Astrocyte (in vitro differentiated cells and primary cell): ENCODE data around the gene LILRA2. TPM values are rescaled to one million over a fixed set of nuclear protein-coding genes. Genes with fewer than 3 reads are reported as not detected.
"Not testable (repeated sequence)": the region's sequence is repeated elsewhere in the genome, so short reads cannot be mapped to it uniquely, and the experiment has no call there.

Experiments
- DNase-seq: peaks from one replicate; pipeline ENCODE4 v3.0.0-alpha.2; 2010; ENCODE audit warnings: low read depth
- FAIRE-seq: peaks from 2 replicates; lab custom pipeline; 2011; peaks lifted over from hg19 to GRCh38; lab: Jason Lieb, UNC
- H2AFZ ChIP-seq: 2 replicates; pipeline ENCODE4 v1.6.0; 2012; ENCODE audit warnings: low read depth, low read length, inconsistent platforms
- H3K27ac ChIP-seq: 2 replicates; pipeline ENCODE4 v1.5.1; 2011; ENCODE audit warnings: low read depth, low read length, inconsistent platforms
- H3K27me3 ChIP-seq: 2 replicates; pipeline ENCODE4 v1.6.0; 2011; ENCODE audit warnings: low read length, inconsistent platforms; ENCODE audit not compliant: insufficient read depth
- H3K36me3 ChIP-seq: 2 replicates; pipeline ENCODE4 v1.5.1; 2011; ENCODE audit warnings: low read length, inconsistent platforms; ENCODE audit not compliant: insufficient read depth
- H3K4me1 ChIP-seq: 2 replicates; pipeline ENCODE4 v1.5.1; 2011; ENCODE audit warnings: low read length, inconsistent platforms; ENCODE audit not compliant: insufficient read depth
- H3K4me2 ChIP-seq: 2 replicates; pipeline ENCODE4 v1.6.0; 2012; ENCODE audit warnings: low read length, inconsistent platforms
- H3K4me3 ChIP-seq: 2 replicates; pipeline ENCODE4 v1.5.1; 2011; ENCODE audit warnings: low read depth, mild to moderate bottlenecking, low read length, inconsistent platforms; ENCODE audit not compliant: insufficient read depth
- H3K79me2 ChIP-seq: 2 replicates; pipeline ENCODE4 v1.6.0; 2012; ENCODE audit warnings: mild to moderate bottlenecking, low read length, inconsistent platforms; ENCODE audit not compliant: insufficient read depth
- H3K9ac ChIP-seq: 2 replicates; pipeline ENCODE4 v1.6.0; 2012; ENCODE audit warnings: mild to moderate bottlenecking, low read length, inconsistent platforms
- H3K9me3 ChIP-seq: 2 replicates; pipeline ENCODE4 v1.5.1; 2012; ENCODE audit warnings: low read depth, mild to moderate bottlenecking, low read length, inconsistent platforms; ENCODE audit not compliant: insufficient read depth
- H4K20me1 ChIP-seq: 2 replicates; pipeline ENCODE4 v1.6.0; 2012; ENCODE audit warnings: low read length, inconsistent platforms; ENCODE audit not compliant: insufficient read depth
- H3K27ac Mint-ChIP-seq: one replicate; pipeline ENCODE4 v1.8.0; 2021; ENCODE audit warnings: mild to moderate bottlenecking, mixed read lengths; ENCODE audit not compliant: unreplicated experiment
- H3K27me3 Mint-ChIP-seq: one replicate; pipeline ENCODE4 v1.8.0; 2021; ENCODE audit warnings: low read depth, mixed read lengths; ENCODE audit not compliant: unreplicated experiment
- H3K36me3 Mint-ChIP-seq: one replicate; pipeline ENCODE4 v1.8.0; 2021; ENCODE audit warnings: low read depth, mixed read lengths; ENCODE audit not compliant: unreplicated experiment
- H3K4me1 Mint-ChIP-seq: one replicate; pipeline ENCODE4 v1.8.0; 2021; ENCODE audit warnings: low read depth, mixed read lengths; ENCODE audit not compliant: unreplicated experiment
- H3K4me3 Mint-ChIP-seq: one replicate; pipeline ENCODE4 v1.8.0; 2021; ENCODE audit warnings: mild to moderate bottlenecking, moderate library complexity, mixed read lengths; ENCODE audit not compliant: unreplicated experiment
- H3K9me3 Mint-ChIP-seq: one replicate; pipeline ENCODE4 v1.8.0; 2021; ENCODE audit warnings: mild to moderate bottlenecking, mixed read lengths; ENCODE audit not compliant: unreplicated experiment
- CTCF ChIP-seq: IDR thresholded peaks from 2 replicates; pipeline ENCODE4 v1.5.1; 2011; ENCODE audit warnings: low read depth, mild to moderate bottlenecking, inconsistent platforms, low read length, moderate library complexity; ENCODE audit not compliant: insufficient read depth
- EZH2 ChIP-seq: IDR thresholded peaks from 2 replicates; pipeline ENCODE4 v1.6.1; 2012; ENCODE audit warnings: mild to moderate bottlenecking, low read length, inconsistent platforms; ENCODE audit not compliant: insufficient read depth
- total RNA-seq: library from RNA; stranded (reverse); gene quantifications from 2 replicates; pipeline ENCODE4 v1.2.1, GENCODE V29; 2021

The LILRA2 gene
- total RNA-seq, 1 donor from 2014 or later = not detected

GRCh38 chr19:54594737-54595136 lies 21.1 kb downstream of the LILRA2 start:
- H3K79me2 ChIP-seq = no peaks in the 10 kb centered on the region
- no peaks in the 10 kb centered on the region for H3K27me3 ChIP-seq
- Mint-ChIP-seq H3K9me3 (peaks cover 11% of the 10 kb centered on the region), H3K4me1 (no peaks in the 10 kb centered on the region), H3K36me3 (no peaks in the 10 kb centered on the region), H3K27me3 (no peaks in the 10 kb centered on the region), H3K4me3 (no peak overlapping the region), H3K27ac (no peak overlapping the region)
- no peak overlapping the region for H3K4me2 ChIP-seq
- no peak overlapping the region for H3K9ac ChIP-seq
- no peak overlapping the region for H3K27ac ChIP-seq
- DNase-seq = no peak
- peaks cover 20% of the 10 kb centered on the region for H3K9me3 ChIP-seq
- no peak overlapping the region for H2AFZ ChIP-seq
- no peaks in the 10 kb centered on the region for H3K4me1 ChIP-seq
- no peak overlapping the region for H3K4me3 ChIP-seq
- H4K20me1 ChIP-seq = no peaks in the 10 kb centered on the region
- FAIRE-seq = no peak
- no peaks in the 10 kb centered on the region for H3K36me3 ChIP-seq
- TF ChIP-seq CTCF = no peak
- TF ChIP-seq EZH2 = no peak

GRCh38 chr19:54595680-54596436 lies 22.3 kb downstream of the LILRA2 start:
- peaks cover 14% of the 10 kb centered on the region for H3K9me3 Mint-ChIP-seq
- H3K4me3 Mint-ChIP-seq, H3K27ac ChIP-seq, H3K36me3 Mint-ChIP-seq, H3K36me3 ChIP-seq, H3K27me3 Mint-ChIP-seq, H3K4me3 ChIP-seq, H4K20me1 ChIP-seq, H3K4me1 ChIP-seq, FAIRE-seq, H3K4me2 ChIP-seq, H2AFZ ChIP-seq, H3K27ac Mint-ChIP-seq, H3K4me1 Mint-ChIP-seq, H3K27me3 ChIP-seq, DNase-seq, H3K79me2 ChIP-seq, H3K9ac ChIP-seq: not testable (repeated sequence)
- peaks cover 17% of the 10 kb centered on the region for H3K9me3 ChIP-seq

- no peak overlapping the region for H3K4me2 ChIP-seq
- peaks cover 10% of the 10 kb centered on the region for H3K9me3 ChIP-seq
- TF ChIP-seq EZH2 (no peak), CTCF (no peak)
- peaks cover 13% of the 10 kb centered on the region for H3K9me3 Mint-ChIP-seq
- H3K79me2 ChIP-seq = no peaks in the 10 kb centered on the region
- no peak overlapping the region for H3K4me3 ChIP-seq
- no peak overlapping the region for H3K9ac ChIP-seq
- H3K4me1 ChIP-seq = no peaks in the 10 kb centered on the region
- no peak overlapping the region for H3K27ac Mint-ChIP-seq
- H3K36me3 Mint-ChIP-seq = no peaks in the 10 kb centered on the region
- no peaks in the 10 kb centered on the region for H4K20me1 ChIP-seq
- no peak overlapping the region for H3K4me3 Mint-ChIP-seq
- H3K27me3 Mint-ChIP-seq = no peaks in the 10 kb centered on the region
- H3K27ac ChIP-seq = no peak overlapping the region
- no peak for DNase-seq
- H2AFZ ChIP-seq = no peak overlapping the region
- no peaks in the 10 kb centered on the region for H3K27me3 ChIP-seq
- no peak for FAIRE-seq
- H3K4me1 Mint-ChIP-seq = no peaks in the 10 kb centered on the region
- no peaks in the 10 kb centered on the region for H3K36me3 ChIP-seq
Measured at GRCh38 chr19:54600212-54600611, 26.6 kb downstream of the LILRA2 start.
